Stimulated activated CD4-positive, alpha-beta T cell treated with anti-CD3 and anti-CD28 coated beads, Interleukin-4, amount 100 ng/mL, for 48 hours (primary cell): ENCODE results near the gene EFHC2.
A peak's percentile ranks its signal among the peaks of the same experiment; 100 is the strongest.

ENCODE experiments used
- DNase-seq, 2 donors: peaks; one replicate each; pipeline ENCODE4 v3.0.0-alpha.2; 2020; ENCODE audit warnings: low read depth in 2 of 2

EFHC2 gene

GRCh38 chrX:44343412-44344141 is at the start of gene EFHC2:
EFHC2 (minus strand) TSS chrX:44343672; CDS start chrX:44343588, 84 bp downstream.
- DNase-seq = peak; percentile 4 to 16

GRCh38 chrX:44392767-44393166 is 49.3 kb upstream of the EFHC2 start:
- DNase-seq = no peak

GRCh38 chrX:44384688-44385338 is 41.3 kb upstream of the EFHC2 start:
- no peak for DNase-seq

GRCh38 chrX:44382871-44383270 is 39.4 kb upstream of the EFHC2 start:
- no peak for DNase-seq

GRCh38 chrX:44352758-44353157 is 9.3 kb upstream of the EFHC2 start:
- no peak for DNase-seq

GRCh38 chrX:44349561-44349960 is 6.1 kb upstream of the EFHC2 start:
- no peak for DNase-seq

GRCh38 chrX:44344687-44345086 is 1.2 kb upstream of the EFHC2 start:
- no peak for DNase-seq

GRCh38 chrX:44344194-44344593 is 722 bp upstream of the EFHC2 start:
- DNase-seq = peak; percentile 28 to 37

- DNase-seq = no peak
Observed at GRCh38 chrX:44342866-44343265, 606 bp downstream of the EFHC2 start.

- DNase-seq = no peak
Observed at GRCh38 chrX:44338361-44338760, 5.1 kb downstream of the EFHC2 start.

GRCh38 chrX:44332437-44332836 is 11.0 kb downstream of the EFHC2 start:
- DNase-seq = no peak

GRCh38 chrX:44330227-44330626 is 13.2 kb downstream of the EFHC2 start:
- DNase-seq = no peak

GRCh38 chrX:44319550-44319949 is 23.9 kb downstream of the EFHC2 start:
- DNase-seq = no peak

- DNase-seq = no peak
Observed at GRCh38 chrX:44317181-44317580, 26.3 kb downstream of the EFHC2 start.

GRCh38 chrX:44314808-44315207 is 28.7 kb downstream of the EFHC2 start:
- DNase-seq = no peak

GRCh38 chrX:44314259-44314734 is 29.2 kb downstream of the EFHC2 start:
- DNase-seq = no peak

GRCh38 chrX:44312421-44312820 is 31.1 kb downstream of the EFHC2 start:
- DNase-seq = no peak

GRCh38 chrX:44310227-44310626 is 33.2 kb downstream of the EFHC2 start:
- DNase-seq = no peak

GRCh38 chrX:44308869-44309268 is 34.6 kb downstream of the EFHC2 start:
- DNase-seq = no peak

GRCh38 chrX:44306356-44306755 is 37.1 kb downstream of the EFHC2 start:
- no peak for DNase-seq

- no peak for DNase-seq
Observed at GRCh38 chrX:44305921-44306320, 37.6 kb downstream of the EFHC2 start.

GRCh38 chrX:44303119-44303518 is 40.4 kb downstream of the EFHC2 start:
- DNase-seq = no peak

- DNase-seq = no peak
Observed at GRCh38 chrX:44299177-44299576, 44.3 kb downstream of the EFHC2 start.
